GM18502 (cell line): ENCODE results near the gene HERPUD1.
"Not testable (repeated sequence)": the region's sequence is repeated elsewhere in the genome, so short reads cannot be mapped to it uniquely, and the experiment has no call there.

ENCODE experiments used
- ATAC-seq: cut with Tn5 transposase; IDR thresholded peaks from one replicate; pipeline ENCODE4 v1.9.1; 2021; ENCODE audit warnings: mild to moderate bottlenecking; ENCODE audit not compliant: unreplicated experiment, poor library complexity

The HERPUD1 gene, protein sequence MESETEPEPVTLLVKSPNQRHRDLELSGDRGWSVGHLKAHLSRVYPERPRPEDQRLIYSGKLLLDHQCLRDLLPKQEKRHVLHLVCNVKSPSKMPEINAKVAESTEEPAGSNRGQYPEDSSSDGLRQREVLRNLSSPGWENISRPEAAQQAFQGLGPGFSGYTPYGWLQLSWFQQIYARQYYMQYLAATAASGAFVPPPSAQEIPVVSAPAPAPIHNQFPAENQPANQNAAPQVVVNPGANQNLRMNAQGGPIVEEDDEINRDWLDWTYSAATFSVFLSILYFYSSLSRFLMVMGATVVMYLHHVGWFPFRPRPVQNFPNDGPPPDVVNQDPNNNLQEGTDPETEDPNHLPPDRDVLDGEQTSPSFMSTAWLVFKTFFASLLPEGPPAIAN

DNA sequence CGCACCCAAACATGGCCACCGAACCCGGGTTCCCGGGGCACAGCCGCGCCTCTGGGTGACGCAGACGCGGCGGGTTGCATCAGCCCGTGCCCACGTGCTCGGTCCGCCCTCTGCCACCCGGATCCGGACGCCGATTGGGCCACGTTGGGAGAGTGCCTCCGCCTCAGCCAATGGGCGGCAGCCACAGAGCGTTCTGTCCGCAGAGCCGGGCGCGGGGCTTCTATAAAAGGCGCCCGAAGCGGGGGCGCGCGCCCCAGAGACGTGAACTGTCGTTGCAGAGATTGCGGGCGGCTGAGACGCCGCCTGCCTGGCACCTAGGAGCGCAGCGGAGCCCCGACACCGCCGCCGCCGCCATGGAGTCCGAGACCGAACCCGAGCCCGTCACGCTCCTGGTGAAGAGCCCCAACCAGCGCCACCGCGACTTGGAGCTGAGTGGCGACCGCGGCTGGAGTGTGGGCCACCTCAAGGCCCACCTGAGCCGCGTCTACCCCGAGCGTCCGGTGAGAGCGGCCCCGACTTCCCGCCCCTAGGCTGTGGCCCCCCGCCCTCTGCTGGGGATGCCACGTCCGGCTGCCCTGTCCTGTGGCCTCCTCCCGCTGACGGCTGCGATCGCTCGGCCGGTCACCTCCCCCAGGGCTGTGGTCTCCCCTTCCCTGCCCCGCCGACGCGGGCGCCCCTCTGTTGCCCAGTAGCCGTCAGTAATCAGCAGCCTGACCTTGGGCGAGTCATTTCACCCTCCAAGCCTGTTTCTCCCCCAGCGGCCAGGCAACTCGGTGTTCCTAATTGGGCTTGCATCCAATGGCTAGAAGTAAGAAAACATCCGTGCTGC, at the start of gene HERPUD1:
Gene HERPUD1, plus strand, starts transcription at position 251 of the 829 bp plus-strand sequence. Its CDS starts 103 bp downstream, at position 354.
- peak; percentile 90 for ATAC-seq

GRCh38 chr16:56883586-56883985, 48.4 kb upstream of the HERPUD1 start:
- no peak for ATAC-seq

DNA sequence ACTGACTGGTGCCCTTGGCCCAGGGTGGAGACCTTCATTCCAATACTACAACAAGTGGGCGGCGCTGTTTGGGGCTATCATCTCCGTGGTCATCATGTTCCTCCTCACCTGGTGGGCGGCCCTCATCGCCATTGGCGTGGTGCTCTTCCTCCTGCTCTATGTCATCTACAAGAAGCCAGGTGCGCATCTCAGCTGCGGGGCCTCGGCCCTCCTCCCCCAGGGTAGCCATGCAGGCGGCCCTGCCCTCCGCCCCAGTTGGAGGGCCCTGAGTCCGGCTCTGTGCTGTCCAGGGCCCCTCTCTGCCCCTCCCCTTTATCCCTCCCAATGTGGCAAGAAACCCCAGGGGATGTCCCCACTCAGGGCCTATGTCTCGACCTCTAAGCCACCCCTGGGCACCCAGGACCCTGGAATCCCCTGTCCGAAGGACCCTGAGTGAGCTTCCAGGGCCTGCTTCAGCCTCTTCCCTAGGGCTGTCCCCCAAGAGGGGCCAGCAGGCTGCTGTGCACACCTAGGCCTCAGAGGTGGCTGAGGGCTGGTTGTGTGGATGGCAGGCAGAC, 47.8 kb upstream of the HERPUD1 start:
- ATAC-seq: no peak

GRCh38 chr16:56884929-56885328, 47.0 kb upstream of the HERPUD1 start:
- not testable (repeated sequence) for ATAC-seq

GRCh38 chr16:56885446-56886162, 46.3 kb upstream of the HERPUD1 start:
- no peak for ATAC-seq

DNA sequence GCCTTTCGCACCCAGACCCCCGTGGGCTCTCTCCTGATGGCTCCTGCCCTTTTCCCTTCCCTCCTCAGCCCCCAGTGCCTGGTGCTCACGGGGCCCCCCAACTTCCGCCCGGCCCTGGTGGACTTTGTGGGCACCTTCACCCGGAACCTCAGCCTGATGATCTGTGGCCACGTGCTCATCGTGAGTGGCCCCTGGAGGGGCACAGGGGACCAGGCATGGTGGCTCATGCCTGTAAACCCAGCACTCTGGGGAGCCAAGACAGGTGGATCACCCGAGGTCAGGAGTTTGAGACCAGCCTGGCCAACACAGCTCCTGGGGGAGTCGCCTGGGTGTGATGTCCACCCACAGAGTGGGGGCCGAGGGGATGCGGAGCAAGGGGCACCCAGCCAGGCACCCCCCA, 45.6 kb upstream of the HERPUD1 start:
- no peak for ATAC-seq

- no peak for ATAC-seq
Measured at GRCh38 chr16:56886826-56887225, 45.1 kb upstream of the HERPUD1 start.

GRCh38 chr16:56888806-56889205, 43.1 kb upstream of the HERPUD1 start:
- peak; percentile 96 for ATAC-seq

- peak; percentile 35 for ATAC-seq
Measured at GRCh38 chr16:56889206-56889605, 42.7 kb upstream of the HERPUD1 start.

DNA sequence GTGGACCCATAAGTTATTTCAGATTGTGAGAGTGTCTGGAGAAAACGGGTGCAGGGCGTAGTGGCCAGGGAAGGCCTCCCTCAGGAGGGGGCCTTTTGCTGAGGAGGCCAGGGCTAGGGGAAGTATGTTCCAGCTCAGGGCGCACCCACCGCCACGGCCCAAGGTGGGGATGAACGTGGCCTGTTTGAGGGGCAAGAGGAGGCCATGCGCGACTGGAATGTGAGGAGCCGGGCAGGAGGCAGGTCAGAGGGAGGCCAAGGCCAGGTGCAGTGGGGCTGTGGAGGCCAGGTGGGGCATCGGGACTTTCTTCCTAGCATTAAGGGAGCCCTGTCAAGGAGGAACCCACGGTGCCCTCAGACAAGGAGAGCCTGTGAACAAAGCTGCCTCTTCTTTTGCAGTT, 40.3 kb upstream of the HERPUD1 start:
- no peak for ATAC-seq

- ATAC-seq: no peak
Measured at GRCh38 chr16:56892705-56893104, 39.2 kb upstream of the HERPUD1 start.

DNA sequence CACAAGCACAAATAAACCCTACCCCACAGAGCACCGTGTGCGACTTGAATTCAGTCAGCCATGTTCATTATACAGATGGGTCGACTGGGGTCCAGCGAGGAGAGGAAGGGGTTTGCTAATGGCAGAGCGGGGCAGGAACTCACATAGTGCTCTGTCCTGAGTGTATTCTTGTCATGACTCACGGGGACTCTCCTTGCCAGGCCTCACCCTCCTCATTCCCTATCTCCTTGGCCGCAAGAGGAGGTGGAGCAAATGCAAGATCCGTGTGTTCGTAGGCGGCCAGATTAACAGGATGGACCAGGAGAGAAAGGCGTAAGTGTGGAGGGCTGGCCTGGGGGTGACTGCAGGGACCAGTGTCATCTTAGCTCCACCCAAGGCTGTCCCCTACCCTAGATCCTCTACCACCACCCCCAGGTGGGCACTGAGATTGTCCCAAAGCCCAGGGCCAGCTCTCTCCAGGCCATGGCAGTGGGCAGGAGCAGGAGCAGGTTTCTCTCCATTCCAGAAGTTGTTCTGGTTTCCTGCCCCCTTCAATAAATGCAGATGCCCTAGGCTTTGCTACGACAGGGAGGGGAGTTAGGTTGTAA, 37.5 kb upstream of the HERPUD1 start:
- ATAC-seq: no peak

GRCh38 chr16:56895813-56896212, 36.1 kb upstream of the HERPUD1 start:
- ATAC-seq: no peak

GRCh38 chr16:56896244-56896643, 35.7 kb upstream of the HERPUD1 start:
- no peak for ATAC-seq

GRCh38 chr16:56897026-56897799, 34.7 kb upstream of the HERPUD1 start:
- ATAC-seq: no peak

DNA sequence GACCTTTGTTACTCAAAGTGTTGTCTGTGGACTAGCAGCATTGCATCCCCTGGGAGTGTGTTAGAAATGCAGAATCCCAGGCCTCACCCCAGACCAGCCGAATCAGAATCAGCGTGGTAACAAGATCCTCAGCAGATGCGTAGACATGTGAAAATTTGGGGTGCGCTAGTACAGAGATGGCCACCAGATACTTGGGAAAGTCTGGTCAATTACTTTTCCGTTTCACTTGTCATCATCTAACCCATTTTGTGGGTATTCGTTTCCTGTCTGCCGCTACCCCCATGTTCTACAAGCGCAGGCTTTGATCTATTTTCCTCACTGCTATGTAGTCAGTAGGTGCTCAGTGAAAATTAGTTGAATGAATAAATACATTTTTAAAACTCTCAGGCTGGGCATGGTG, 33.1 kb upstream of the HERPUD1 start:
- ATAC-seq: peak; percentile 75

DNA sequence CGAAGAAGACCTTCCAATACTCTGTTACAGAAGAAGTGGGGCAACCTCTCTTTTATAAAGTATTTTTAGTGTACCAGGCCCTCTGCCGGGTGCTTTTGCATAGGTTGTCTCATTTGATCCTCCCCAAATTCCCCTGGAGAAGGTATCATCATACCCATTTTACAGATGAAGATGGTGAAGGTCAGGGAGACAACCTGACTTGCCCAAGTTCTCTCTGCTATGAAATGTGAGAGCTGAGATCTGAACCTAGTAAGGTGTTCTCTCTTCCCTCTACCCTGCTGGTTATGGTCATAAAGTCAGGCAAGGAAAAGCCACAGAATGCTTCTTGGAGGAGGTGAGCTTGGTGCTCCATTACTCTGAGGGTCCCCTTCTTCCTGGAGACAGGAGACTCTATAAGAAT, 28.1 kb upstream of the HERPUD1 start:
- ATAC-seq: no peak

- no peak for ATAC-seq
Measured at GRCh38 chr16:56907401-56907800, 24.5 kb upstream of the HERPUD1 start.

DNA sequence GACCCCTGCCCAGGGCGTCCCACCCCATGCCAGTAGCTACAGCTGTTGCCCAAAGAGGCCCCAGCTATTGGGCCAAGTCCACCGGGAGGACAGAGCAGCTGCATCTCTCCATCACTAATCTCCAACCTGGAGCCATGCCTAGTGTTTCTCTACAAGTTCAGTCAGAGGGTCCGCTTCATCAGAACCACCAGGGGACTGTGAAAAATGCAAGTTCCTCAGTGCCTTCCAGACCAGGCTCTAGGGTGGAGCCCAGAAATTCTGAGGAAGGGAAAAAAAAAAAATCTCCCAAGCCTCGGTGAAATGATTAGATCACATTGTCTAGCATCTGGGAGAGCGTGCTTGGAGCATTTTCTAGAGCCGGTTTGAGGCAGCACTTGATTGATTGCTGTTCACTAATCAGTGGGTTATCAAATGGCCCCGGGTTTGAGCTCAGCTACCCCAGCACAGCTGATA, 22.4 kb upstream of the HERPUD1 start:
- no peak for ATAC-seq
